GM12874 (cell line): ENCODE results near the gene CYB5D1.

Experiments
- CTCF ChIP-seq: IDR thresholded peaks from 2 replicates; pipeline ENCODE4 v1.5.1; 2011; ENCODE audit warnings: low read depth, mild to moderate bottlenecking, control low read depth, low read length, moderate library complexity; ENCODE audit not compliant: insufficient read depth

Gene CYB5D1

GRCh38 chr17:7910281-7910680 lies 52.5 kb downstream of the CYB5D1 start:
- no peak for TF ChIP-seq CTCF

- TF ChIP-seq CTCF: no peak
These were observed 52.9 kb downstream of the CYB5D1 start for GRCh38 chr17:7910711-7911110.

- TF ChIP-seq CTCF: no peak
These were observed 53.3 kb downstream of the CYB5D1 start for GRCh38 chr17:7911116-7911515.
